SK-N-SH treated with all-trans-retinoic acid at 6 μM for 48 hours (cell line): ENCODE measurements around the gene HCN2.

Source experiments
- BACH2 ChIP-seq: fragments of 250-450 bp; sonication (Bioruptor Pico); IDR thresholded peaks from 2 replicates; pipeline ENCODE4 v1.9.0; 2021; ENCODE audit warnings: mild to moderate bottlenecking, borderline replicate concordance
- ESRRG ChIP-seq: fragments of 250-450 bp; sonication (Bioruptor Pico); IDR thresholded peaks from 2 replicates; pipeline ENCODE4 v1.6.1; 2021; ENCODE audit warnings: mild to moderate bottlenecking
- OSR1 ChIP-seq: fragments of 250-450 bp; sonication (Bioruptor Pico); IDR thresholded peaks from 2 replicates; pipeline ENCODE4 v1.8.0; 2022; ENCODE audit warnings: moderate library complexity, mild to moderate bottlenecking, inconsistent platforms
- PATZ1 ChIP-seq: fragments of 250-450 bp; sonication (Bioruptor Pico); IDR thresholded peaks from 2 replicates; pipeline ENCODE4 v1.8.0; 2020; ENCODE audit warnings: mild to moderate bottlenecking, moderate library complexity, borderline replicate concordance
- POU6F1 ChIP-seq: fragments of 250-450 bp; sonication (Bioruptor Pico); IDR thresholded peaks from 2 replicates; pipeline ENCODE4 v1.8.0; 2021; ENCODE audit warnings: low read depth, mild to moderate bottlenecking, moderate library complexity, borderline replicate concordance
- SNAI2 ChIP-seq: fragments of 250-450 bp; sonication (Bioruptor Pico); IDR thresholded peaks from 2 replicates; pipeline ENCODE4 v1.5.0; 2020; ENCODE audit warnings: mild to moderate bottlenecking, moderate library complexity
- TOX ChIP-seq: fragments of 250-450 bp; sonication (Bioruptor Pico); IDR thresholded peaks from 2 replicates; pipeline ENCODE4 v1.8.0; 2021; ENCODE audit warnings: mild to moderate bottlenecking, moderate library complexity, borderline replicate concordance
- ZC3H10 ChIP-seq: fragments of 250-450 bp; sonication (Bioruptor Pico); IDR thresholded peaks from 2 replicates; pipeline ENCODE4 v1.5.1; 2021; ENCODE audit warnings: mild to moderate bottlenecking, moderate library complexity
- ZFP3 ChIP-seq: fragments of 250-450 bp; sonication (Bioruptor Pico); IDR thresholded peaks from 2 replicates; pipeline ENCODE4 v1.5.0; 2020; ENCODE audit warnings: mild to moderate bottlenecking, moderate library complexity
- ZFP30 ChIP-seq: fragments of 450-650 bp; formaldehyde crosslinking; IDR thresholded peaks from 2 replicates; pipeline ENCODE4 v1.5.0; 2022; ENCODE audit warnings: mild to moderate bottlenecking, moderate library complexity

- no peak for TF ChIP-seq TOX (CRISPR knock-in tag)
- TF ChIP-seq PATZ1 (CRISPR knock-in tag) = no peak
- TF ChIP-seq ZFP3 (CRISPR knock-in tag) = no peak
- TF ChIP-seq POU6F1 (CRISPR knock-in tag) = no peak
- no peak for TF ChIP-seq ESRRG (CRISPR knock-in tag)
- TF ChIP-seq BACH2 (CRISPR knock-in tag) = no peak
- no peak for TF ChIP-seq SNAI2 (CRISPR knock-in tag)
- no peak for TF ChIP-seq ZFP30
- no peak for TF ChIP-seq OSR1
- TF ChIP-seq ZC3H10 (CRISPR knock-in tag) = no peak
These were observed 664 bp upstream of the HCN2 start for GRCh38 chr19:588741-589692.
